Transverse colon (tissue), 4 donors: ENCODE data around the gene CCDC63.

Source experiments
- EP300 ChIP-seq: sonication (generic); formaldehyde crosslinking; IDR thresholded peaks from one replicate; pipeline ENCODE4 v1.6.1; 2017; ENCODE audit warnings: antibody characterized with exemption, low read depth
- POLR2A ChIP-seq: fragments of 450-650 bp; IDR thresholded peaks from one replicate; pipeline ENCODE4 v1.6.1; 2016; ENCODE audit warnings: antibody characterized with exemption, mild to moderate bottlenecking, moderate library complexity
- POLR2AphosphoS5 ChIP-seq, 3 donors: sonication (generic); formaldehyde crosslinking; IDR thresholded peaks; one replicate each; pipeline ENCODE4 v1.6.1; 2016; ENCODE audit warnings: antibody characterized with exemption in 3 of 3
- TF ChIP-seq, protein P1 (sequence below), 5 experiments: fragments of 200-600 bp in 3 of 5; fragments of 450-650 bp in 2 of 5; sonication (generic) in 3 of 5; IDR thresholded peaks; 1 replicate in 2 of 5; 2 replicates in 3 of 5; pipeline ENCODE4 v1.5.1; 2016 to 2017; ENCODE audit warnings: antibody characterized with exemption in 5 of 5, inconsistent platforms in 3 of 5, mild to moderate bottlenecking in 2 of 5, moderate library complexity in 1 of 5

DNA sequence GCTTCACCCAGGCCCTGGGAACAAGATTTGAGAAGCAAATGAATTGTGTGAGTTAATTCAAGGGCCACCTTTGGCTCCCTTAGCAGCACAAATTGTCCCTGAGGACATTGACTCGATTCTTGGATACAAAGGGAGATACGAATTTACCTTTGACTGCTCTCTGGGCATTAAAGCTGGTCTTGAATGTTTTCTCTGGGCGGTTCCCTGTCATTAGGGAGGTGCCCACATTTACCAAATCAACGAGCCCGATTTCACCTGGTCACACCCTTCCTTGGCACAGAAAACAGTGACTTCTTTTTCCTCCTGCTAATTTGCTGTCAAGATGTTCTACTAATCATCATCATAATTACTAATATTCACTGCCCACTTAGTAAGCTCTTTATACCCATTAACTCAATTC lies 27.1 kb upstream of the CCDC63 start:
- TF ChIP-seq, protein P1, sequence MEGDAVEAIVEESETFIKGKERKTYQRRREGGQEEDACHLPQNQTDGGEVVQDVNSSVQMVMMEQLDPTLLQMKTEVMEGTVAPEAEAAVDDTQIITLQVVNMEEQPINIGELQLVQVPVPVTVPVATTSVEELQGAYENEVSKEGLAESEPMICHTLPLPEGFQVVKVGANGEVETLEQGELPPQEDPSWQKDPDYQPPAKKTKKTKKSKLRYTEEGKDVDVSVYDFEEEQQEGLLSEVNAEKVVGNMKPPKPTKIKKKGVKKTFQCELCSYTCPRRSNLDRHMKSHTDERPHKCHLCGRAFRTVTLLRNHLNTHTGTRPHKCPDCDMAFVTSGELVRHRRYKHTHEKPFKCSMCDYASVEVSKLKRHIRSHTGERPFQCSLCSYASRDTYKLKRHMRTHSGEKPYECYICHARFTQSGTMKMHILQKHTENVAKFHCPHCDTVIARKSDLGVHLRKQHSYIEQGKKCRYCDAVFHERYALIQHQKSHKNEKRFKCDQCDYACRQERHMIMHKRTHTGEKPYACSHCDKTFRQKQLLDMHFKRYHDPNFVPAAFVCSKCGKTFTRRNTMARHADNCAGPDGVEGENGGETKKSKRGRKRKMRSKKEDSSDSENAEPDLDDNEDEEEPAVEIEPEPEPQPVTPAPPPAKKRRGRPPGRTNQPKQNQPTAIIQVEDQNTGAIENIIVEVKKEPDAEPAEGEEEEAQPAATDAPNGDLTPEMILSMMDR (IDR thresholded peaks at IDR 0.05) = no peak
- TF ChIP-seq EP300 (no peak), POLR2A (no peak), POLR2AphosphoS5 (IDR thresholded peaks at IDR 0.05) (no peak)
